ENCODE measurements around the gene ZBTB16. TPM values are rescaled to one million over a fixed set of nuclear protein-coding genes. Genes with fewer than 3 reads are reported as not detected.

ZBTB16 gene
- total and polyA plus RNA-seq, 8 donors: 7.9 to 318 (median 55.3) TPM

GRCh38 chr11:114265122-114265878 lies 205.8 kb downstream of the ZBTB16 start:
- H3K36me3 ChIP-seq: peaks cover 0 to 2% (median 0%) of the 10 kb centered on the region in 4 donors
- H3K4me3 ChIP-seq: no peak overlapping the region
- H3K4me1 ChIP-seq: peaks cover 7 to 25% (median 18%) of the 10 kb centered on the region in 4 donors
- peak in 1 of 3 donors; percentile 2 for TF ChIP-seq POLR2AphosphoS5 (IDR thresholded peaks at IDR 0.05)
- no peak for TF ChIP-seq EP300 (IDR thresholded peaks at IDR 0.05)
- no peak overlapping the region for H3K27ac ChIP-seq
- intact Hi-C loops (cut with DNase I; ENCODE audit: low total_unique reads): no loop called here
- 71 to 79% (median 74%) methylated on average over 8 of the region's 8 CpGs for WGBS, 5 donors
- H3K27me3 ChIP-seq: no peaks in the 10 kb centered on the region
- no peak for DNase-seq
- no peaks in the 10 kb centered on the region for H3K9me3 ChIP-seq

- 46 to 71% (median 60%) methylated on average over 2 of the region's 2 CpGs for WGBS, 5 donors
- intact Hi-C loops (cut with DNase I; ENCODE audit: low total_unique reads): no loop called here
Measured at GRCh38 chr11:114269498-114269897, 210.0 kb downstream of the ZBTB16 start.

GRCh38 chr11:114270531-114271270 lies 211.2 kb downstream of the ZBTB16 start:
- 86 to 90% (median 88%) methylated on average over 5 of the region's 5 CpGs for WGBS, 5 donors
- TF ChIP-seq EP300 (IDR thresholded peaks at IDR 0.05) (no peak), CTCF (IDR thresholded peaks at IDR 0.05) (no peak), POLR2A (IDR thresholded peaks at IDR 0.05) (no peak), POLR2AphosphoS5 (IDR thresholded peaks at IDR 0.05) (no peak)
- no peak for DNase-seq
- intact Hi-C loops (cut with DNase I; ENCODE audit: low total_unique reads): no loop called here
- Histone ChIP-seq H3K36me3 (peaks cover 0 to 9% (median 0%) of the 10 kb centered on the region in 4 donors), H3K9me3 (no peaks in the 10 kb centered on the region), H3K4me3 (no peak overlapping the region), H3K27ac (no peak overlapping the region), H3K27me3 (peaks cover 0 to 20% (median 0%) of the 10 kb centered on the region in 3 donors), H3K4me1 (no peaks in the 10 kb centered on the region)

More at GRCh38 chr11:114269498-114269897, 210.0 kb downstream of the ZBTB16 start:
- Histone ChIP-seq H3K27me3 (peaks cover 0 to 20% (median 0%) of the 10 kb centered on the region in 3 donors), H3K4me3 (no peak overlapping the region), H3K9me3 (no peaks in the 10 kb centered on the region), H3K27ac (no peak overlapping the region), H3K4me1 (no peaks in the 10 kb centered on the region), H3K36me3 (peaks cover 0 to 9% (median 0%) of the 10 kb centered on the region in 4 donors)
- TF ChIP-seq EP300 (IDR thresholded peaks at IDR 0.05): no peak
- no peak for TF ChIP-seq POLR2AphosphoS5 (IDR thresholded peaks at IDR 0.05)
- TF ChIP-seq POLR2A (IDR thresholded peaks at IDR 0.05): no peak
- no peak for TF ChIP-seq CTCF (IDR thresholded peaks at IDR 0.05)
- no peak for DNase-seq

- 48 to 67% (median 57%) methylated on average over 2 of the region's 2 CpGs for WGBS, 5 donors
- no peaks in the 10 kb centered on the region for H3K9me3 ChIP-seq
- no peaks in the 10 kb centered on the region for H3K4me1 ChIP-seq
- H3K36me3 ChIP-seq: peaks cover 0 to 9% (median 0%) of the 10 kb centered on the region in 4 donors
- TF ChIP-seq POLR2A (IDR thresholded peaks at IDR 0.05) (no peak), EP300 (IDR thresholded peaks at IDR 0.05) (no peak), POLR2AphosphoS5 (IDR thresholded peaks at IDR 0.05) (no peak)
- no peak overlapping the region for H3K4me3 ChIP-seq
- intact Hi-C loops (cut with DNase I; ENCODE audit: low total_unique reads): no loop called here
- no peak for DNase-seq
- no peak overlapping the region for H3K27ac ChIP-seq
- H3K27me3 ChIP-seq: peaks cover 0 to 26% (median 0%) of the 10 kb centered on the region in 3 donors
Measured at GRCh38 chr11:114271316-114271715, 211.8 kb downstream of the ZBTB16 start.

- WGBS, 5 donors: 61 to 78% (median 67%) methylated on average over 4 of the region's 4 CpGs
- intact Hi-C loops (cut with DNase I; ENCODE audit: low total_unique reads): no loop called here
- peaks cover 0 to 31% (median 0%) of the 10 kb centered on the region in 3 donors for H3K27me3 ChIP-seq
- DNase-seq: no peak
- H3K4me3 ChIP-seq: no peak overlapping the region
- peaks cover 0 to 9% (median 0%) of the 10 kb centered on the region in 4 donors for H3K36me3 ChIP-seq
- no peaks in the 10 kb centered on the region for H3K9me3 ChIP-seq
- no peaks in the 10 kb centered on the region for H3K4me1 ChIP-seq
- TF ChIP-seq EP300 (IDR thresholded peaks at IDR 0.05): no peak
- TF ChIP-seq POLR2AphosphoS5 (IDR thresholded peaks at IDR 0.05): no peak
- no peak for TF ChIP-seq CTCF (IDR thresholded peaks at IDR 0.05)
- H3K27ac ChIP-seq: no peak overlapping the region
Measured at GRCh38 chr11:114272311-114272710, 212.8 kb downstream of the ZBTB16 start.

Data from stomach (tissue), 9 donors.